GM18868 (cell line): Measurements from ENCODE around the gene ADK.
A peak's percentile ranks its signal among the peaks of the same experiment; 100 is the strongest.

Experiments used
- ATAC-seq: cut with Tn5 transposase; IDR thresholded peaks from one replicate; pipeline ENCODE4 v1.9.1; 2021; ENCODE audit warnings: mild to moderate bottlenecking, moderate library complexity; ENCODE audit not compliant: unreplicated experiment

The ADK gene

DNA sequence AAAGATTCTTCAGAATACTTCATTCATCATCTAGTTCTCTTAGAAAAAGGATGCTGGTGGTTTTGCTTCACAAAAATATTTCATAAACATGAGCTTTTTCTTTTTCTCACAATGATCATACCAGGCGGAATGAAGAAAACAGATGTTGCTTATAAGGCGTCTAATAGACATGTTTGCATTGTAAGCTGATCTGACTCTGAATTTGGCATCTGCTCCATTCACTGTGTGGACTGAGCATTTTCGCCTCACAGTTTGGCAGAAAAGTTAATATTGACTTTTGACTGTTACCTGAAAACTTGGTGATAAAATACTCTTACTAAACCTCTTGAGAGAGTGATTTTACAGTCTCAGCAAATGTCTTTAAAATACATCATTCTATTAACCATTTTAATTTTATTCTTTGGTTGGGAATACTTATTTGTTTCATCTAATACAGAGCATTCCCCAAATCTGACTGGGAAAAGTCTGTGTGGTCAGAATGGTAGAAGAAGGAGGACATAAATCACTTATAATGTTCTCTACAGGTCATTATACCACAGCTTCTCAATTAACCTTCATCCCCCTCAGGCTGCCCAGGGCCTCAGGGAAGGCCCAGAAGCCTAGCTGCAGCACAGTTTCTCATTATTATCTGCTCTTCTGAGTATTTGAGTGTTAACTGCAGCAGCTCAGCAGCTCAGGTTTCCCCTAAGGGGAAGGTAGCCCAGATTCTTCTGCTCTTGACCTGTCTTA, 553.8 kb downstream of the ADK start:
- no peak for ATAC-seq

DNA sequence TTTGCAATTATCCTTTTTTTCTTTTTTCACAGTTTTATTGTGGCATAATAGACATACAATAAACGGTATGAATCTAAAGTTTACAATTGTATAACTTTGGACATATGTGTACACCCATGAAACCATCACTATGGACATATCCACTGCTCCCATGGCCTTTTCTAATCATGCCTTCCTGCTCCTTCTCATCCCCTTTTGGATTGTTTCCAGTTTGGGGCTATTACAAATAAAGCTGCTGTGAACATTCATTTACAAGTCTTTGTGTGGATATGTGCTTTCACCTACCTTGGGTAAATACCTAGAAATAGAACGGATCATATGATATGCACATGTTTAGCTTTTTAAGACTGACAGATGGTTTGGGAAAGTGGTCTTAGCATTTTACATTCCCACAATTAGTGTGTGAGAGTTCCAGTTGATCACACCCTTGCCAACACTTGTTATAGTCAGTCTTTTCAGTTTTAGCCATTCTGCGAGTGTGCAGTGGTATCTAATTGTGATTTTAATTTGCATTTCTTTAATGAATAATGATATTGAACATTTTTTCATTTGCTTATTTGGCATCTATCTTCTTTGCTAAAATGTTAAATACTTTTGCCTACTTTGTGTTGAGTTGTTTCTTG, 554.4 kb downstream of the ADK start:
- ATAC-seq, result no peak

DNA sequence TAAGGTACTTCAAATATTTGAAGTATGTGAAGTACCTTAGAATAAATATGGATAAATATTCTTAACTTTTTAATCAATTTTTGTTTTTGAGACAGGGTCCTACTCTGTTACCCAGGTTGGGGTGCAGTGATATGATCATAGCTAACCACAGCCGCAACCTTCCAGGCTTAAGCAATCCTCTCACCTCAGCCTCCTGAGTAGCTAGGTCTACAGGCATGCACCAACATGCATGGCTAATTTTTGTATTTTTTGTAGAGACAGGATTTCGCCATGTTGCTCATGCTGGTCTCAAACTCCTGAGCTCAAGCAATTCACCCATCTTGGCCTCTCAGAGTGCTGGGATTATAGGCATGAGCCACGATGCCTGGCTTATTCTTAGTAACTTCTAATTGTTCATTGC, 555.9 kb downstream of the ADK start:
- ATAC-seq, result no peak

GRCh38 chr10:74708246-74708645, 557.2 kb downstream of the ADK start:
- ATAC-seq, result no peak

GRCh38 chr10:74718208-74718607, 567.2 kb downstream of the ADK start:
- ATAC-seq, result no peak

- ATAC-seq, result no peak
Observed at GRCh38 chr10:74728225-74728624, 577.2 kb downstream of the ADK start.

DNA sequence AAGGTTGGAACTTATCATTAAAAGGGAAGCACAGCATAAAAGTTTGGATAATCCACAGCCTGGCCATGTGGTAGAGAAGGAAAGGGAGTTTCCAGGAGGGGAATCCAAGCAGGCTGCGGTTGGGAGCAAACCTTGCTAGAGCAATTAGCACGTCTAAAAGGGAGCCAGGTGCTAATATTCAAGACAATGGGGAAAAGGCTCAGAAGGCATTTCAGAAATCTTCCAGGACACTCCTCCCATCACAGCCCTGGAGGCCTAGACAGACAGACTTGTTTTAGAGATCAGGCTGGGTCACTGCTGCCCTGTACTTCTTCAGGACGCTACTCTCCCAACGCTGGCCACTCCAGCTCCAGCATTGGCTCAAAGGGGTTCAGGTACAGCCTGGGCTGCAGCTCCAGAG, 579.2 kb downstream of the ADK start:
- no peak for ATAC-seq

DNA sequence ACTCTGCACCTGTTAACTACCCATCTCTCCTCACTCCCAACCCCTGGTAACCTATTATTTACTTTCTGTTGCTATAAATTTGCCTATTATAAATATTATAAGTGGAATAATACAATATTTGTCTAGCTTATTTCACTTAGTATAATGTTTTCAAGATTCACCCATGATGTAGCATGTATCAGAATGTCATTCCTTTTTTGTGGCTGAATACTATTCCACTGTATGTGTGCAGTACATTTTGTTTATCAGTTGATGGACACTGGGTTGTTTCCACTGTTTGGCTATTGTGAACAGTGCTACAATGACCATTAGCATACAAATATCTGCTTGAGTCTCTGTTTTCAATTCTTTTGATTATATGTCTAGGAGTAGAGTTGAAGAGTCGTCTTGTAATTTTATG, 582.6 kb downstream of the ADK start:
- no peak for ATAC-seq

DNA sequence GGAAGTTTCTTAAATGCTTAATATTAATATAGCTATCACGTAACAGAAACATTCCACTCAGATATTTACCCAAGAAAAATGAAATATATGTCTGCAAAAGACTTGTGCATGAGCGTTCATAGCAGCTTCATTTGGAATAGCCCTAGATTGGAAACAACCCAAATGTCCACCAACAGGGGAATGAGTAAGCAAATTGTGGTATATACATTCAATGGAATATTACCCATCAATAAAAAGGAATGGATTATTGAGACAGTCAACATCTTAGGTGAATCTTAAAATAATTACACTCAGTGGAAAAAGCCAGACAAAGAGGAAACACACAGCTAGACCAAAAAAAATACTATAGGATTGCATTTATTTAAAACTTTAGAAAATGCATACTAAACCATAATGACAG, 585.0 kb downstream of the ADK start:
- ATAC-seq, result no peak

DNA sequence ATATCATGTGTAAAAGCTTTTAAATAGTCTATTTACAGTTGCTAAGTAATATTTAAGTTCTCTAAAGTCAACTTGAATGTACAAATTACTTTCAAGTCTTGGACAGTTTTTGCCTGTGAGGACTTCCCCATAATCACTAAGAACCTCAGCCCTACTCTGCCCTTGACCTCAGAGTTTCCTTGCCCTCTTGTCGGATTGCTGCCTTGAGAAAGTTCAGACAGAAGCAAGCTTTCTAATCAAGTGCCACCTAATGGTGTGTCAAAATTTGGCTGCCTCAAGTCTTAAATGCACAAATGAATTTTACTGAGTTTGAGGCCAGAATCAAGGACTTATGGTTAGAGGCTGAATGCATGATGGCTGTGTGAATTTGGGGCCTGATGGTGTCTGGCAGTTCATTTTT, 587.0 kb downstream of the ADK start:
- no peak for ATAC-seq

DNA sequence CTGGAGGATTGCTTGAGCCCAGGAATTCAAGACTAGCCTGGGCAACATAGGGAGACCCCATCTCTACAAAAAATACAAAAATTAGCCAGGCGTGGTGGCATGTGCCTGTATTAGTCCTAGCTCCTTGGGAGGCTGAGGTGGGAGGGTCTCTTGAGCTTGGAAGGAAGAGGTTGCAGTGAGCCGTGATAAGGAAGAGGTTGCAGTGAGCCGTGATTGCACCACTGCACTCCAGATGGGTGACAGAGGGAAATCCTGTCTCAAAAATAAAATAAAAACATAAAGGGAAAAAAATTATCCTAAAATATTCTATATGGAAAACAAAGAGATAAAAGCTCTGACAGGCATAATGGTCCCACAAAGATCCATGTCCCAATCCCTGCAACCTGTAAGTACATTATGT, 587.5 kb downstream of the ADK start:
- no peak for ATAC-seq

DNA sequence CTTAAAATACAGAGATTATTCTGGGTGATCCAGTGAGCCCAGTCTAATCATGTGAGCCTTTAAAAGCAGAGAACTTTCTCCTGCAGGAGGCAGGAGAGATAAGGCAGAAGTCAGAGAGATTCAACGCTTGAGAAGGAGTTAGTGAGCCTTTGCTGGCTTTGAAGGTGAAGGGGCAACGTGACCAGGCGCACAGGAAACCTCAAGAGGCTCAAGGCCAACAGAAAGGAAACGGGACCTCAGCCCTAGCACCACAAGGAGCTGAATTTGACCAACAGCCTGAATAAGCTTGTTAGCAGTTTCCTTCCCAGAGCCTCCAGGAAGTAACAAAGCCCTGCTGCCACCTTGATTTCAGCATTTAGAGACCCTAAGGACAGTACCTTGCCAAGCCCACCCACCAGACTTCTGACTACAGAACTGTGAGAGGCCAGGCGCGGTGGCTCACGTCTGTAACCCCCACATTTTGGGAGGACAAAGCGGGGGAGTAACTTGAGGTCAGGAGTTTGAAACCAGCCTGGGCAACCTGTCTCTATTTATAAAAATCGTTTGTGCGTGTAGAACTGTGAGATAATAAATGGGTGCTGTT, 588.1 kb downstream of the ADK start:
- peak; percentile 70 for ATAC-seq

DNA sequence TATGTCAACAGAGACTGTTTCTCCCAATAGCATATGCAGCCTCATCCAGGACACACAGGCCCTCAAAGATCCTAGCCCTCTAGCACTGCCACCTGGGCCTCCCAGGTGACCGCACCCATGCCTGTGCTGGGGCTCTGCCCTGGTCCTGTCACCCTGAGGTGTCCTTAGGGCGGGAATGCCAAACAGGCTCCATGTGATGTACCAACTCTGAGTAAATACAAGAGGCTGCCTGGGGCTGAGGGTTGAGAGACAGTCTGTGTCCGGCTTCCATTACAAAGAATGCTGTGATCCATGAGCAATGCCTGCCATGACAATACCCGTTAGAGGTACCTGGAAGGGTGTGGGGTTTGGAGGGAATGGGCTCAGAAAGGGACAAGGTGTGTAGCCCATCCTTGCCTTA, 592.4 kb downstream of the ADK start:
- ATAC-seq, result no peak

DNA sequence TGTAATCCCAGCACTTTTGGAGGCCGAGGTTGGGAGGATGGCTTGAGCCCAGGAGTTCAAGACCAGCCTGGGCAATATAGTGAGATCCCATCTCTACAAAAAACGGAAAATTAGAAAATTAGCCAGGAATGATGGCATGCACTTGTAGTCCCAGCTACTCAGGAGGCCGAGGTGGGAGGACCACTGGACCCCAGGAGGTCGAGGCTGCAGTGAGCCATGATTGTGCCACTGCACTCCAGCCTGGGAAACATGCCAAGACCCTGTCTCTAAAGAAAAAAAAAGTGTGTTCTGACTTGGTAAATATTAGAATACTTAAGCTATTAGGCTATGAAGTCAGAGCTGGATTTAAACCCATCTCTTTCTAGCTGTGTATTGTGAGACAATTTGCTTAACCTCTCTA, 594.4 kb downstream of the ADK start:
- ATAC-seq, result no peak

DNA sequence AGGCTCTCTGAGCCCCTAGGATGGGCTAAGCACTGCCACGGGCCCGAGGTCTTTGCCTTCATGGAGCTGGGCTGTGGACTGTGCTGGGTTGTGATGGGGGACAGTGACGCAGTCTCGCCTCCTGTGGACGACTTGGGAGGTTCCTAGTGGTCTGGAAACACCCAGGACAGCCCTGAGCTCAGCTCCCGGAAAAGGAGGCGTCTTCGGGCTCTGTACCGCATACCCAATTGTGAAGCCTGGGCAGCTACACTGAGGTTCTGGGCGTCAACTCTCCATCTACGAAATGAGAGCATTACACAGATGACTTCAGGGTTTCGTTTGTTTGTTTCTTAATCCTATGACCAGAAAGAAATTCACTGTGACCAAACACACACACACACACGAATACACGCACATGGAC, 595.8 kb downstream of the ADK start:
- ATAC-seq, result no peak

DNA sequence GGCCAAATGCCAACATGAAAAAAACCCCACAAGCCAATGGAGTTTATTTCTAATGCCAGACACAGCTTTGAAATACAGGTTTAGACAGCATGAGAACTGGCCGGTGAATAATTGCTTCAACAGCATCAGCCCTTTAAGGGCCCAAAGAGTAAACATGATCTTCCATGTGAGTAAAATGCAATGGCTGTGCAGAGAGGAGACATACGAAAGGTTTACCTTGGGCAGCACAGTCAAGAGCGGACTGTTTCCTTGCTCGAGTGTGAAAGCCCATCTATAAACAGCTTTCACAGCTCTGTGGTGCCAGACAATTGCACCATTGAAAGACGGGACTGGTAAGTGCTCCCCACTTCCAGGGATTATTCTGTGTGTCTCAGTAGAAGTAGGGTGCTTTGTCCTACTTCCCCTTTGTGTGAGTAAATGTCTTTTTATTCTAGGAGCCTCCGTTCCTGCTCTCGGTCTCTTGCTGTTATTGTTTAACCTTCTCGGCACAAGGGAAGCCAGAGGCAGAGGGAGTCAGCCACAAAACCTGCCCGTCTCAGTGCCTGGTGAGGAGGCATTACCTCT, 597.5 kb downstream of the ADK start:
- no peak for ATAC-seq

GRCh38 chr10:74750848-74751274, 599.8 kb downstream of the ADK start:
- ATAC-seq, result peak; percentile 74

DNA sequence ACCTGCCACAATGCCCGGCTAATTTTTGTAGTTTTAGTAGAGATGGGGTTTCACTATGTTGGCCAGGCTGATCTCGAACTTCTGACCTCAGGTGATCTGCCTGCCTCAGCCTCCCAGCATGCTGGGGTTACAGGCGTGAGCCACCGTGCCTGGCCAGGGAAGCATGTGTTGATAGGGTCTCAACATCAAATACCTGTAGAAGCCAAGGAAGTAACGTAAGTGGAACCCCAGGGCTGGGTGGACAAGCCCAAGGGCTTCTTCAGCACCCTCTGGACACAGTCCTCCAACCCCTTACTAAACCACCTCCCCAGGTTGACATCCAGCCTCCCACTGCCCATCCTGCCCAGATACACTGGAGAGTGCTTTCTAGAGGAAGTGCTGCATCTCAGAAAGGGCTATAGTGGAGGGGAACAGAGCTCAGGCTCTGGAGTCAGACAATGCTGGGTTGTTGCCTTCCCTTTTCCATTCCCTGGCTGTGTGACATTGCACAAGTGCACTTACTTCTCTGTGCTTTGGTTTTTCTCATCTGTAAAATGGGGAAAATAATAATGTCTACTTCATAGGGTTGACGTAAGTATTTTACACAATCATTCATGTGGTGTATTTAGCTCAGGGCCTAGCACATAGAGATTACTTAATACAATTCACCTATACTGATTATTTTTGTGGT, 601.5 kb downstream of the ADK start:
- no peak for ATAC-seq

- ATAC-seq, result no peak
Observed at GRCh38 chr10:74753442-74754211, 602.6 kb downstream of the ADK start.

- ATAC-seq, result no peak
Observed at GRCh38 chr10:74754381-74754821, 603.4 kb downstream of the ADK start.

DNA sequence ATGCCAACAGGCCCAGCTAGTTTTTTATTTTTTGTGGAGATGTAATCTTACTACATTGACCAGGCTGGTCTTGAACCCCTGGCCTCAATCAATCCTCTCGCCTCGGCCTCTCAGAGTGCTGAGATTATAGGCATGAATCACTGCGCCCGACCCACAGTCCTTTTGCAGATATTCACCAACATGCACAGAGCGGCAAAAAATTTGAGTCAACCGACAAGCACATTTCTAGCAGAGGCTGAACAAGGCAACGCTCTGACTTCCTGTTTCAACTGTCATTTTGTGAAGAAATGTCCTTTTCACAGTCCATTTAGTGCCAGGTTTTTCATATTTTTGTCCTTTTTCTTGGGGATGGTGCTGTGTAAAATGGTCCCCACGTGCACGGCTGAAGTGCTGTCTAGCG, 604.3 kb downstream of the ADK start:
- no peak for ATAC-seq
